DND-41 (cell line): Measurements from ENCODE around the gene SHISA3.

Source experiments
- CTCF ChIP-seq: IDR thresholded peaks from 2 replicates; pipeline ENCODE4 v1.5.1; 2012; ENCODE audit warnings: borderline replicate concordance, low read length, moderate library complexity, mild to moderate bottlenecking; ENCODE audit not compliant: poor library complexity, severe bottlenecking; ENCODE audit errors: extremely low read depth
- EZH2 ChIP-seq: IDR thresholded peaks from 3 replicates; pipeline ENCODE4 v1.6.1; 2012; ENCODE audit warnings: borderline replicate concordance, low read depth, mild to moderate bottlenecking, moderate library complexity, low read length, inconsistent platforms; ENCODE audit not compliant: severe bottlenecking

- TF ChIP-seq CTCF (no peak), EZH2 (no peak)
These were observed 49.0 kb upstream of the SHISA3 start for GRCh38 chr4:42348247-42348646.
